ENCODE measurements around the gene PAIP2B.
"Not testable (repeated sequence)": the region's sequence is repeated elsewhere in the genome, so short reads cannot be mapped to it uniquely, and the experiment has no call there.

The PAIP2B gene

DNA sequence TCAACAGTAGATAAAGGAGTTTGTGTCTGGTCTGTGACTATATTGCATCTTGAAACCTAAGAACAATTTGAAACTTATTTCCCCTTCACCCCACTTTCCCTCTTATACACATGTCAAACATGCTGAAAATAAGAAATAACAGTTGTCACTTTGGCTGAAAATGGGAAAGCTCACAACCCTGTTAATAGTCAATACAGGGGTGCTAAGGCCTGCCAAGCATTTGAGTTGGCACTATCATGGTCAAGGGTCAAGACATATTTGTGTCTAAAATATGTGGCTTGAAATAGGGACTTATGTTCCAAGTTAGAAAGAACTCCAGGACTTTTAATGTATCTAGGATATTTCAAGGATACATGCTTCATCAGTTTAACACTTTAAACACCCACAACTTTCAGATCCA, 20.6 kb downstream of the PAIP2B start:
- no peak overlapping the region for H3K4me3 ChIP-seq (ENCODE audit: low read depth, low read length)
- TF ChIP-seq, protein P1, sequence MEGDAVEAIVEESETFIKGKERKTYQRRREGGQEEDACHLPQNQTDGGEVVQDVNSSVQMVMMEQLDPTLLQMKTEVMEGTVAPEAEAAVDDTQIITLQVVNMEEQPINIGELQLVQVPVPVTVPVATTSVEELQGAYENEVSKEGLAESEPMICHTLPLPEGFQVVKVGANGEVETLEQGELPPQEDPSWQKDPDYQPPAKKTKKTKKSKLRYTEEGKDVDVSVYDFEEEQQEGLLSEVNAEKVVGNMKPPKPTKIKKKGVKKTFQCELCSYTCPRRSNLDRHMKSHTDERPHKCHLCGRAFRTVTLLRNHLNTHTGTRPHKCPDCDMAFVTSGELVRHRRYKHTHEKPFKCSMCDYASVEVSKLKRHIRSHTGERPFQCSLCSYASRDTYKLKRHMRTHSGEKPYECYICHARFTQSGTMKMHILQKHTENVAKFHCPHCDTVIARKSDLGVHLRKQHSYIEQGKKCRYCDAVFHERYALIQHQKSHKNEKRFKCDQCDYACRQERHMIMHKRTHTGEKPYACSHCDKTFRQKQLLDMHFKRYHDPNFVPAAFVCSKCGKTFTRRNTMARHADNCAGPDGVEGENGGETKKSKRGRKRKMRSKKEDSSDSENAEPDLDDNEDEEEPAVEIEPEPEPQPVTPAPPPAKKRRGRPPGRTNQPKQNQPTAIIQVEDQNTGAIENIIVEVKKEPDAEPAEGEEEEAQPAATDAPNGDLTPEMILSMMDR (IDR thresholded peaks at IDR 0.05; ENCODE audit: low read depth, low read length), result no peak

DNA sequence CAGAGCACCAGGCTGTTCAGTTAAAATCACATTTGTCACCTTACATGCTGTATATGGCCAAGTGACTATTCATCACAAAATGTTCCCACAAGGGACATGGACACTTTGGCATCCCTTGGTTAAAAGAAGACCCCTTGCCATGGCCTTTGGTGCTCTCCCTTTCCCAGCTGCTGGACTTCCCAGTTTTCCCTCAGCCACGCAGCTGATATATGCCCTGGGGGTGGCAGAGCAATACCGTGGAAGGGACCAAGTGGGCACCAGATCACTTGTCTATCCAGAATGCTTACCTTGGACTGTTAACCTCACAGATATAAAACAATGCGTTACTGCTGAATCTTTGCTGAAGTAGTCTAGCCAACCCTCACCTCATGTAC, 35.3 kb downstream of the PAIP2B start:
- H3K4me3 ChIP-seq (ENCODE audit: low read depth, low read length), result no peak overlapping the region
- TF ChIP-seq, protein P1 (IDR thresholded peaks at IDR 0.05; ENCODE audit: low read depth, low read length), result no peak

DNA sequence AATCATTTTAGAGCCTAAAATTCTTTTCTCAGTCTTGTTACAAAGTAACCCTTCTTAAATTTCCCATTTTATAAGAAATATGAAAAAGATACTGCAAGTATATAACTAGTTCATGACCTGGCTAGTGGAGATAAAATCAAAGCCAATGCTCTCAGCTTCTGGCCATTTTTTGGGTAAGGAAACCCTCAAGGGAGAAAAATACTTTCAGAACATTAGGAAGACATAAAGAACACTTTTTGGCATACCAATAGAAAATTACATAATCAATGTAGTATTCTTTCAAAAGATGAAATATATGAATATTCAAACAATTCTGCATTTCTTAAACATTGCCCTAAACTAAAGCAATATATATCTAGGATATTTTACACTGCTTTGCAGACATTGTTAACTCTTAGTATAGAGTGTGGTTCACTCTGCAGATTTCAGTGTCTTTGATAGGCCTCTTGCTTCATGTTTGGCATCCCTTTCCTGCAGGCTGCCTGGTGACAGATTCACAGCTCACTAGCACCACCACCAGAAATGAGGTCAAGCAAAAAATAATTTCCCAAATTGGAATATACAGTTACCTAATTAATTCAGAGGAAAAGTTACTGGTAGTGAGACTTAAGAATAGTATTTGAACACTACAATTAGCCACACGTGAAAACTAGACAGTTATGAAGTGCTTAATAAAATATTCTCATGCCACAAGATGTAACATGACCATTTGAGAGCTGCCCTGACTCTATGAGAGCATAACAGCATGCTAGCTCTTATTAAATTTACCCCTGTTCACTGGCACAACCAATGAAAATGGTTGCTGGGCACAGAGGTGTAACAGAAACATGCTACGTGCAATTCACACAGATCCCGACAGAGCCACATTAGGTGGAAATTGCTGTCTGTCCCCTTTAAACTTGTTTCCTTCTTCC, 36.0 kb downstream of the PAIP2B start:
- TF ChIP-seq, protein P1 (IDR thresholded peaks at IDR 0.05; ENCODE audit: low read depth, low read length), result no peak
- H3K4me3 ChIP-seq (ENCODE audit: low read depth, low read length), result no peak overlapping the region

DNA sequence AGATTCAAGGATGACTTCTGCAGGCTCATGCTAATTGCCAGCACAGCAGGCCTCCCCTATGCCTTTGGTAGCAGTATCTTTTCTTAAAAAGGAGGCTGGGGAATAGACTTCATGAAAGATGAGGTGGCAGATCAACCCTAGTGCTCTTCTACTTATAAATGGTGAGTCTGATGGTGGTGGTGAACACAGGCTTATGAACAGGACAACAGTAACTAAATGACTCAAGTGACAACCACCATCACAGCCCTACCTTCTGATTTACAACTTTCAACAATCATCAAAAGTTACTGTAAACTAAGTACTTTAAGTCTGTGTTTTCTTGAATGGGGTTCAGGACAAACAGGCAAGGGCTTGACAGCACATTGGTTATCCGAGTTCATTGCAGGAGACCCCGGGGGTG, 39.3 kb downstream of the PAIP2B start:
- no peak overlapping the region for H3K4me3 ChIP-seq (ENCODE audit: low read depth, low read length)
- TF ChIP-seq, protein P1 (IDR thresholded peaks at IDR 0.05; ENCODE audit: low read depth, low read length), result no peak

DNA sequence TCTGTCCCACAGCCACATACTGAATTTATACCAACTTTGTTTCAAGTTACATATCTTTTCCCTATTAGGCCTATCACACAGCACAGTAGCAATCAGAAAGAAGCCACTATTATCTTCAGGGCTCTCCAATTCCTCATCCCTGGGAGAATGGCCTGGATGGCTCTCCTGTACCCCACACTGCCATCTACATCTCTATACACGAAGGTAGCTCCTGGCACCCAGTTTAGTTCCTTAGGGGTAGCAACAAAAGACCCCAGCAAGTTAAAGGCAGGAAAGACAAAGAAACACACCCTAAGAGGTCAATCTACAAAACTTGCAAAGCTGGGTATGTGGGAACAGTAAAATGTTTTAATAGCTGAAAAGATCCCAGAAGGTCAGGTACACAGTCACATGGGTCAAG, 39.9 kb downstream of the PAIP2B start:
- no peak overlapping the region for H3K4me3 ChIP-seq (ENCODE audit: low read depth, low read length)
- TF ChIP-seq, protein P1 (IDR thresholded peaks at IDR 0.05; ENCODE audit: low read depth, low read length), result no peak

DNA sequence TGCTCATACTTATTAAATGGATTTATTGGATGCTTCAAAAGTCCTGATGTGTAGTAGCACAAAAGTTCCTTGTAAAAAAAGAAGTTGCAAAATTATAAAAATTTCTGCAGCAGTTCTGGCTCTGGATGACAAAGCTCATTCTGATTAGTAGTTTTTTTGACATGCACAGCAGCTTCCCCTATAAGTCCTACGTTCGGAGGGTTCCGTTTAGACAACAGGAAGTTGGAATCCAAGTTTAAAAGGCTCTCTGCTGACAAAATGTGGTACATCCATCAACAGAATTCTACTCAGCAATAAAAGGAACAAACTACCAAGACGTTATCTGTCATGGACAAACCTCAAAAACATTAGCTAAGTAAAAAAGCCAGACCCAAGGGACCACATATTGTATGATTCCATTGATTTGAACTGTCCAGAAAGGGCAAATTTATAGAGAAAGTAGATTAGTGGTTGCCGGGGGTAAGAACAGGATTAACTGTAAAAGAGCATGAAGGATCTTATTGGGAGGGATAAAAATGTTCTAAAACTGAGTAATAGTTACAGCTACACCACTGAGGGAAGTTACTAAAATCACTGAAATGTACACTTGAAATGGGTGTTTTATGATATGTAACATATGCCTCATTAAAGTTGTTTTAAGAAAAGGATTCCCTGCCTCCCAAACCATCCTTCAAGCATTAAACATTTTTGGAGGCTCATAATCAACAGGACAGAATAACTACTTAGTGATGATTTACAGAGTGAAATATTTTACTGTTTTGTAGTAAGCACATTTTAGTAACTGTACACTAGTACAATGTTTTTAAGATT, 43.4 kb downstream of the PAIP2B start:
- H3K4me3 ChIP-seq (ENCODE audit: low read depth, low read length), result not testable (repeated sequence)

DNA sequence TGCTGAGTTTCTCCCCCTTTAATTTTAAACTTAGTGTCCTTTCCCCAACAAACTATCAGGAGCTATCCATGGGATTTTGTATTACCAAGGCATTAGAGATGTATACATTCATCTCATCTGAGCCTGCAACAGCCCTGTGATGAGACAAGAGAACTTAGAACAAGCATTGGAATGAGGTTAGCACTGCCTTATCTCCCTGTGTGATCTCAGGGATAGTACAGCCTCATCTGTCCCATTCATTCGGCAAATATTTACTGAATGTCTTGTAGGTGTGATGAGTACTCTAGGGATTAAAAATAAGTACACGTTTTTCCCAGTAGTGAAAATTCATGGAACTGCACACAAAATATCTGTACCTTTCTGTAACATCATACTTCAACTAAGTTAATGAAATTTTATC, 45.6 kb downstream of the PAIP2B start:
- no peak overlapping the region for H3K4me3 ChIP-seq (ENCODE audit: low read depth, low read length)
- TF ChIP-seq, protein P1 (IDR thresholded peaks at IDR 0.05; ENCODE audit: low read depth, low read length), result no peak

DNA sequence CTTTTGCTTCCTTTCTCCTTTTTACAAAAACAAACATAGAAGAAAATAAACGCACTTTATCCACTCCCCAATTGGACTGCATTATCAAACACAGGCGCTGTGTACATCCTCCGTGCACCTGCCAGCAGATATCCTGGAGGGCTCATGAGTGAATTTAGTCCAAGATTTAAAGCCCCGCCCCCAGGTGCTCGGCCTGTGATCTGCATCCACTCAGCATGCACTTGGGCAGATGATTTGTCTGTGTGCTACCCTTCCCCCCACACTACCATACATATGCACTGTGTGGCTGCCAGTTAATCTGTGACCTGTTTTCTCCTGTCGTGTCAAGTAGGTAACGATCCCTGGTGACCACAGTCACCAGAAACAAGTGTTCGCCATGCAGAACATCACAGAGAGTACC, 48.1 kb downstream of the PAIP2B start:
- H3K4me3 ChIP-seq (ENCODE audit: low read depth, low read length), result not testable (repeated sequence)
